HepG2 (cell line): Measurements from ENCODE around the gene CNR2.

ENCODE experiments used
- KDM5A ChIP-seq: fragments of 200-600 bp; sonication (generic); IDR thresholded peaks from 2 replicates; pipeline ENCODE4 v1.7.0; 2018; ENCODE audit warnings: antibody characterized with exemption, mild to moderate bottlenecking, low read length, borderline replicate concordance
- POLR2A ChIP-seq, 2 experiments: IDR thresholded peaks; 2 replicates each; pipeline ENCODE4 v1.6.1; 2011; ENCODE audit warnings: low read depth in 2 of 2, low read length in 2 of 2, mild to moderate bottlenecking in 1 of 2, moderate library complexity in 1 of 2; ENCODE audit not compliant: insufficient read depth in 1 of 2
- SSRP1 ChIP-seq: IDR thresholded peaks from 2 replicates; pipeline ENCODE4 v1.6.1; 2016; ENCODE audit warnings: control low read depth
- TEAD2 ChIP-seq: sonication (generic); formaldehyde crosslinking; IDR thresholded peaks from 2 replicates; pipeline ENCODE4 v1.9.0; 2021; ENCODE audit warnings: missing genetic modification reagents
- ZBTB44 ChIP-seq: sonication (generic); formaldehyde crosslinking; IDR thresholded peaks from 2 replicates; pipeline ENCODE4 v1.4.0; 2020; ENCODE audit warnings: missing genetic modification reagents
- ZNF616 ChIP-seq: sonication (generic); formaldehyde crosslinking; IDR thresholded peaks from 2 replicates; pipeline ENCODE4 v1.5.0; 2020; ENCODE audit warnings: low read depth, mild to moderate bottlenecking, missing genetic modification reagents
- TF ChIP-seq, protein P1 (sequence below): sonication (generic); formaldehyde crosslinking; IDR thresholded peaks from 2 replicates; pipeline ENCODE4 v1.5.0; 2020; ENCODE audit warnings: mild to moderate bottlenecking, missing genetic modification reagents, moderate library complexity

DNA sequence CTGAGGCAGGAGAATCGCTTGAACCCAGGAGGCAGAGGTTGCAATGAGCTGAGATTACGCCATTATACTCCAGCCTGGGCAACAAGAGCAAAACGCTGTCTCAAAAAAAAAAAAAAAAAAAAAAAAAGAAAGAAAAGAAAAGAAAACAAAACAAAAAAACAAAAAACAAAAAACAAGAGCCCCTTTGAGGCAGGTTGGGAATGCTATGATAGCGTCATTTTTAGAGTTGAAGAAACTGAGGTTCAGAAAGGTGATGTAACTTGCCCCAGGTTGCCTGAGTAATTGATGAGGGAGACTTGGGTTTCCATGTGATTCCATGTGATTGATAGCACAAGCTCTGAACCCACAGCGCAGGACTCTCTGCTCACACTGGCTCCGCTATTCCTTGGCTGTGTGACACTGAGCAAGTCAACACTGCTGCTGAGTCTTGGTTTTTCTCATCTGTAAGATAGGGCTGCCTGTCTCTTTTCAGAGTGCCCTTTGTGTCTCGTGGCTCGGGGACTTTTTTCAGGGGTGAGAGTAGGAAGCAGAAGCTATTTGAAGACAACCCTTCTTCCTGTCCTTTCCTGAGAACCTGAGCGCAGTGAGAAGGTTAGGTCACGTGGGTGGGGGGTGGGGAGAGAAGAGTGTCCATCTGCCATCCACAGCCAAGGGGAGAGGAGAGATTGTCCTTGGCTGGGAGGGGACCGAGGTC is 2.5 kb downstream of the CNR2 start:
- TF ChIP-seq TEAD2 (CRISPR knock-in tag), result no peak
- no peak for TF ChIP-seq ZBTB44
- TF ChIP-seq ZNF616 (CRISPR knock-in tag), result no peak
- TF ChIP-seq SSRP1 (CRISPR knock-in tag), result no peak
- no peak for TF ChIP-seq KDM5A
- no peak for TF ChIP-seq POLR2A (IDR thresholded peaks at IDR 0.05; ENCODE audit: insufficient read depth in 1 of 2, low read depth in 2 of 2, low read length in 2 of 2)
- TF ChIP-seq, protein P1, sequence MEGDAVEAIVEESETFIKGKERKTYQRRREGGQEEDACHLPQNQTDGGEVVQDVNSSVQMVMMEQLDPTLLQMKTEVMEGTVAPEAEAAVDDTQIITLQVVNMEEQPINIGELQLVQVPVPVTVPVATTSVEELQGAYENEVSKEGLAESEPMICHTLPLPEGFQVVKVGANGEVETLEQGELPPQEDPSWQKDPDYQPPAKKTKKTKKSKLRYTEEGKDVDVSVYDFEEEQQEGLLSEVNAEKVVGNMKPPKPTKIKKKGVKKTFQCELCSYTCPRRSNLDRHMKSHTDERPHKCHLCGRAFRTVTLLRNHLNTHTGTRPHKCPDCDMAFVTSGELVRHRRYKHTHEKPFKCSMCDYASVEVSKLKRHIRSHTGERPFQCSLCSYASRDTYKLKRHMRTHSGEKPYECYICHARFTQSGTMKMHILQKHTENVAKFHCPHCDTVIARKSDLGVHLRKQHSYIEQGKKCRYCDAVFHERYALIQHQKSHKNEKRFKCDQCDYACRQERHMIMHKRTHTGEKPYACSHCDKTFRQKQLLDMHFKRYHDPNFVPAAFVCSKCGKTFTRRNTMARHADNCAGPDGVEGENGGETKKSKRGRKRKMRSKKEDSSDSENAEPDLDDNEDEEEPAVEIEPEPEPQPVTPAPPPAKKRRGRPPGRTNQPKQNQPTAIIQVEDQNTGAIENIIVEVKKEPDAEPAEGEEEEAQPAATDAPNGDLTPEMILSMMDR, result no peak
